ENCODE measurements around the gene ZC3H12D. TPM values are rescaled to one million over a fixed set of nuclear protein-coding genes. Genes with fewer than 3 reads are reported as not detected.

The ZC3H12D gene
- total and polyA plus RNA-seq, 2 of the 13 experiments (the other 11 are each of a cell fraction or from before 2014, with no cell fraction given) = 1.2 to 2.7 TPM

DNA sequence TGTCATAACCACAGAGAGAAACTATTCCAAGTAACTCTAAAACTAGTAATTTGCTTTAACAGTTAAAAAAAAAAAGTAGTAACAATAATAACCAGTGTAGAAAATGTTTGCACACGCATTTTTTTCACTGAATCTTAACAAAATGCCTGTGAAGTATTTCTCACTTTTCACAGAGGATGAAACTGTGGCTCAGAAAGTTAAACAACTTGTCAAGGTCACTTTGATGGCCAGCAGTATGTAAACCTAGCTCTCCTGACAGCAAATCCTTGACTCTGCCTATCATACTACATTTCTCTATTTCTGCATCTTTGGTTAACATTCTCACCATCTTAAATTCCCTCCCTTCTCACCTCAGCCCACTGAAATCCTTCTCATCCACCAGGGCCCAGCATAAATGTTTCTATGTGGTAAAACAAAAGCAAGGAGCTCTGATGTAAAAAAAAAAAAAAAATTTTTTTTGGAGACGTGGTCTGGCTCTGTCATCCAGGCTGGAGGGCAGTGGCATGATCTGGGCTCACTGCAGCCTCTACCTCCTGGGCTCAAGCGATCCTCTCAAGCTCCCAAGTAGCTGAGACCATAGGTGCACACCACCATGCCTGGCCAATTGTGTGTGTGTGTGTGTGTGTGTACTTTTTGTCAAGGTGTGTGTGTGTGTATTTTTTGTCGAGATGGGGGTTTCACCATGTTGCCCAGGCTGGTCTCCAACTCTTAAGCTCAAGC is 26.1 kb upstream of the ZC3H12D start (continued):
- TF ChIP-seq GRHL1 (CRISPR knock-in tag; conservative IDR thresholded peaks at IDR 0.05) (no peak), CREB1 (IDR thresholded peaks at IDR 0.05) (no peak), CREB1 (CRISPR knock-in tag; IDR thresholded peaks at IDR 0.05) (no peak; the same call in 1 of the 2 replicates), ZNF883 (CRISPR knock-in tag; IDR thresholded peaks at IDR 0.05; ENCODE audit: not compliant biosample characterization) (no peak), FOXA3 (CRISPR knock-in tag; IDR thresholded peaks at IDR 0.05) (peak; percentile 51; the same call in 1 of the 2 replicates), SRSF1 (optimal IDR thresholded peaks at IDR 0.05; ENCODE audit: low read depth, low read length) (no peak), ZNF432 (CRISPR knock-in tag; IDR thresholded peaks at IDR 0.05; ENCODE audit: borderline replicate concordance) (no peak), SIN3A (IDR thresholded peaks at IDR 0.05; ENCODE audit: borderline replicate concordance, low read depth, low read length) (no peak), FOXK2 (IDR thresholded peaks at IDR 0.05) (no peak), ZNF460 (CRISPR knock-in tag; IDR thresholded peaks at IDR 0.05; ENCODE audit: borderline replicate concordance) (no peak), ZNF136 (CRISPR knock-in tag; IDR thresholded peaks at IDR 0.05; ENCODE audit: low read depth) (no peak), SOX13 (IDR thresholded peaks at IDR 0.05) (no peak), SOX13 (CRISPR knock-in tag; conservative IDR thresholded peaks at IDR 0.05 in 1 of 2, IDR thresholded peaks at IDR 0.05 in 1 of 2) (peak in 1 of 2 experiments; percentile 58; a peak in 1 of 4 replicates), ZFP82 (CRISPR knock-in tag; IDR thresholded peaks at IDR 0.05; ENCODE audit: borderline replicate concordance) (no peak), ZNF841 (CRISPR knock-in tag; IDR thresholded peaks at IDR 0.05; ENCODE audit: borderline replicate concordance) (no peak), ZSCAN29 (CRISPR knock-in tag; conservative IDR thresholded peaks at IDR 0.05) (0 out of 2 replicates have a peak, but pooled peaks have one; percentile 45), RFXANK (CRISPR knock-in tag; IDR thresholded peaks at IDR 0.05) (no peak)
- TF ChIP-seq, protein P1, sequence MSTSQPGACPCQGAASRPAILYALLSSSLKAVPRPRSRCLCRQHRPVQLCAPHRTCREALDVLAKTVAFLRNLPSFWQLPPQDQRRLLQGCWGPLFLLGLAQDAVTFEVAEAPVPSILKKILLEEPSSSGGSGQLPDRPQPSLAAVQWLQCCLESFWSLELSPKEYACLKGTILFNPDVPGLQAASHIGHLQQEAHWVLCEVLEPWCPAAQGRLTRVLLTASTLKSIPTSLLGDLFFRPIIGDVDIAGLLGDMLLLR (CRISPR knock-in tag; IDR thresholded peaks at IDR 0.05) = no peak
- TF ChIP-seq, protein P2, sequence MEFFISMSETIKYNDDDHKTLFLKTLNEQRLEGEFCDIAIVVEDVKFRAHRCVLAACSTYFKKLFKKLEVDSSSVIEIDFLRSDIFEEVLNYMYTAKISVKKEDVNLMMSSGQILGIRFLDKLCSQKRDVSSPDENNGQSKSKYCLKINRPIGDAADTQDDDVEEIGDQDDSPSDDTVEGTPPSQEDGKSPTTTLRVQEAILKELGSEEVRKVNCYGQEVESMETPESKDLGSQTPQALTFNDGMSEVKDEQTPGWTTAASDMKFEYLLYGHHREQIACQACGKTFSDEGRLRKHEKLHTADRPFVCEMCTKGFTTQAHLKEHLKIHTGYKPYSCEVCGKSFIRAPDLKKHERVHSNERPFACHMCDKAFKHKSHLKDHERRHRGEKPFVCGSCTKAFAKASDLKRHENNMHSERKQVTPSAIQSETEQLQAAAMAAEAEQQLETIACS (CRISPR knock-in tag; IDR thresholded peaks at IDR 0.05) = no peak
- TF ChIP-seq, protein P3, sequence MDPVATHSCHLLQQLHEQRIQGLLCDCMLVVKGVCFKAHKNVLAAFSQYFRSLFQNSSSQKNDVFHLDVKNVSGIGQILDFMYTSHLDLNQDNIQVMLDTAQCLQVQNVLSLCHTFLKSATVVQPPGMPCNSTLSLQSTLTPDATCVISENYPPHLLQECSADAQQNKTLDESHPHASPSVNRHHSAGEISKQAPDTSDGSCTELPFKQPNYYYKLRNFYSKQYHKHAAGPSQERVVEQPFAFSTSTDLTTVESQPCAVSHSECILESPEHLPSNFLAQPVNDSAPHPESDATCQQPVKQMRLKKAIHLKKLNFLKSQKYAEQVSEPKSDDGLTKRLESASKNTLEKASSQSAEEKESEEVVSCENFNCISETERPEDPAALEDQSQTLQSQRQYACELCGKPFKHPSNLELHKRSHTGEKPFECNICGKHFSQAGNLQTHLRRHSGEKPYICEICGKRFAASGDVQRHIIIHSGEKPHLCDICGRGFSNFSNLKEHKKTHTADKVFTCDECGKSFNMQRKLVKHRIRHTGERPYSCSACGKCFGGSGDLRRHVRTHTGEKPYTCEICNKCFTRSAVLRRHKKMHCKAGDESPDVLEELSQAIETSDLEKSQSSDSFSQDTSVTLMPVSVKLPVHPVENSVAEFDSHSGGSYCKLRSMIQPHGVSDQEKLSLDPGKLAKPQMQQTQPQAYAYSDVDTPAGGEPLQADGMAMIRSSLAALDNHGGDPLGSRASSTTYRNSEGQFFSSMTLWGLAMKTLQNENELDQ (CRISPR knock-in tag; IDR thresholded peaks at IDR 0.05; ENCODE audit: borderline replicate concordance) = no peak
- TF ChIP-seq, protein P4, sequence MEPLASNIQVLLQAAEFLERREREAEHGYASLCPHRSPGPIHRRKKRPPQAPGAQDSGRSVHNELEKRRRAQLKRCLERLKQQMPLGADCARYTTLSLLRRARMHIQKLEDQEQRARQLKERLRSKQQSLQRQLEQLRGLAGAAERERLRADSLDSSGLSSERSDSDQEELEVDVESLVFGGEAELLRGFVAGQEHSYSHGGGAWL (CRISPR knock-in tag; IDR thresholded peaks at IDR 0.05) = no peak

All from HepG2 (cell line).